ENCODE results near the gene HSPB1.

The HSPB1 gene

DNA sequence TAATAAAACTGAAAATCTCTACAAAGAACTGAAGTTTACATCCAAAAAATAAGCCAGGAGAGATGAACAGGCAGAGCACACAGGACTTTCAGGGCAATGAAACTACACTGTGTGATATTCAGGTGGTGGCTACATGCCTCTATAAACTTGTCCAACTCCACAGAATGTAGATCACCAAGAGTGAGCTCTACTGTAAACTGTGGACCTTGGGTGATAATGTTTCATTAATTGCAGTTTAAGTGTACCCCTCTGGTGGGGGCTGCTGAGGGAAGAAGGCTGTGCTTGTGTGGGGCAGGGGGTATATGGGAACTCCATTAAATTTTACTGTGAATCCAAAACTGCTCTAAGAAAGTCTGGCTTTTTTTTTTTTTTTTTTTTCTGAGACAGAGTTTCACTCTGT is 33.6 kb downstream of the HSPB1 start:
- peak overlapping the region in 1 of 2 donors; percentile 70 for H3K27ac Mint-ChIP-seq
- H3K4me3 Mint-ChIP-seq = no peak overlapping the region
- peaks cover 40% of the 10 kb centered on the region for H3K36me3 Mint-ChIP-seq (ENCODE audit: insufficient read depth)
- no peak for DNase-seq
- H3K27me3 Mint-ChIP-seq = no peaks in the 10 kb centered on the region
- H3K4me1 Mint-ChIP-seq (ENCODE audit: low read depth in 2 of 2) = peaks cover 19 to 56% of the 10 kb centered on the region in 2 donors
- H3K9me3 Mint-ChIP-seq = no peaks in the 10 kb centered on the region
- ATAC-seq (replicated peaks) = no peak

DNA sequence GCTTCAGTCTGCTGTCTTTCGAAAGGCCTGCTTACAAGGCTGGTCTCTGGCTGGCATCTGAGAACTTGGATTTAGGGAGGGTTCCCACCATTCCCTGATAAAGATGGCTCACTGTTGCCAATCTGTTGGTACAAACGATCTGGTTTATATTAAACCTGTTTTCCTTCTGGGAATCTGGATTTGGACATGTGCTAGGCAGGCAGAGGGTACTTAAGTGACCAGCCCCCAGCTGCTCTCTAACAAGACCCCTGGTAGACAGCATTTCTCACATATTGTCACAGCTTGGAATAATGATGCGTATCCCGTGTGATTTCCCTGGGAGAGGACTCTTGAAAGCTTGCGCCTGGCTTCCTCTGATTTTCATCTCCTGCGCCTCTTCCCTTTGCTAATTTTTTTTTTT is 34.7 kb downstream of the HSPB1 start:
- H3K9me3 Mint-ChIP-seq = no peaks in the 10 kb centered on the region
- H3K36me3 Mint-ChIP-seq (ENCODE audit: insufficient read depth) = peaks cover 35% of the 10 kb centered on the region
- H3K27ac Mint-ChIP-seq = peak overlapping the region in 1 of 2 donors; percentile 52
- no peaks in the 10 kb centered on the region for H3K27me3 Mint-ChIP-seq
- no peak for DNase-seq
- H3K4me3 Mint-ChIP-seq = no peak overlapping the region
- peaks cover 22 to 59% of the 10 kb centered on the region in 2 donors for H3K4me1 Mint-ChIP-seq (ENCODE audit: low read depth in 2 of 2)
- no peak for ATAC-seq (replicated peaks)

DNA sequence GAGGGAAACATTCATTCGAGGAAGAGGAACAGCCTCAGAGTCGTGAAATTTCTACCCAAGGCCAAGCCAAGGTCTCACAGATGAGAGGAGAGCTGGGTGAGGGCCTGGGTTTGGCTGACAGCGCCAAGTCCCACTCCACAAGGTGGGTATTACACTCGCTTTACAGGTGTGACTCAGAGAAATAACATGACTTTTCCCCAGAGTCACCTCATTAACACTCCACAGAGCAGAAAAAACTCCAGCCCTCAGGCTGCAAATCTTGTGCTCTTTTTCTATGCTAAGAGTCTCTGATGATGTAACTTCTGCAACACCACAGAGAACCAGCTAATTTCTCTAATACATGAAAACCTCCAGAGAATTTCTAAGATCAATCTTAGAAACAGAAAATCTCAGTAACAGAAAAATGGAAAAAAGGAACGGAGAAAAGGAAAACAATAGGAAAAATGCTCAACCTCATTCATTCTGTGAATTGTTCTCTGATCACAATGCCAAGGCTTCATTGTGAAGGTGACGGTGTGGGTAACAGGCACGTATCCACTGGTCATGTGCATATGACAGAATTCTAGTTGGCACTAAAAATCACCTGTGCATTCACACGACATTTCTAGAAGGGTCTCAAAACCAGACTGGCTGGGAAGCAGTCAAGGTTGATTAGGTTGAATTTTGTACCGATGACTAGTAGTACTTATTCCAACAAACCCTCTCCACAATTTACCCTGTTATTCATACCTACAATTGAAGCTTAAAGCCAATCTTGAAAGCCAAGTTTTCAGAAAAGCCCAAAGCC is 36.0 kb downstream of the HSPB1 start:
- peaks cover 26 to 63% of the 10 kb centered on the region in 2 donors for H3K4me1 Mint-ChIP-seq (ENCODE audit: low read depth in 2 of 2)
- ATAC-seq (replicated peaks) = no peak
- H3K27ac Mint-ChIP-seq = peak overlapping the region in 1 of 2 donors; percentile 52
- no peak for DNase-seq
- no peaks in the 10 kb centered on the region for H3K27me3 Mint-ChIP-seq
- H3K4me3 Mint-ChIP-seq = no peak overlapping the region
- H3K36me3 Mint-ChIP-seq (ENCODE audit: insufficient read depth) = peaks cover 40% of the 10 kb centered on the region
- no peaks in the 10 kb centered on the region for H3K9me3 Mint-ChIP-seq

DNA sequence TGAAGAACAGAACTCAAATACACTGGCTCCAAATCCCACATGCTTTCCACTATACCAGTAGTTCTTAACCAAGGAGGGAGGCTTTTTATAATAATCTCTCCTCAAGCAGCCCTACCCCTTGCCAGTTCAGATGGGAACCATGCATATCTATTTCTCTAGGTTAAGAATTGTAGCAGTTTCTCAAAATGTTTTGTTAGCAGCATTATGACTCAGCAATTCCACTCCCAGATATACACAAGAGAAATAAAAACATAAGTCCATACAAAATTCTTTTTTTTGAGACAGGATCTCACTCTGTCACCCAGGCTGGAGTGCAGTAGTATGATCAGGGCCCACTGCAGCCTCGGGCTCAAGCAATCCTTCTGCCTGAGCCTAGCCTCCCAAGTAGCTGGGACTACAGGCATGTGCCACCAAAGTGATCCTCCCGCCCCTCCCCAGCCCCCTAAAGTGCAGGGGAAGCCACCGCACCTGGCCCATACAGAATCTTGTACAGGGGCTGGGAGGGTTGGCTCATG is 38.2 kb downstream of the HSPB1 start:
- Mint-ChIP-seq H3K4me3 (no peak overlapping the region), H3K36me3 (ENCODE audit: insufficient read depth) (peaks cover 45% of the 10 kb centered on the region), H3K9me3 (no peaks in the 10 kb centered on the region), H3K4me1 (ENCODE audit: low read depth in 2 of 2) (peaks cover 32 to 61% of the 10 kb centered on the region in 2 donors), H3K27me3 (no peaks in the 10 kb centered on the region), H3K27ac (no peak overlapping the region)
- no peak for DNase-seq
- ATAC-seq (replicated peaks) = no peak

DNA sequence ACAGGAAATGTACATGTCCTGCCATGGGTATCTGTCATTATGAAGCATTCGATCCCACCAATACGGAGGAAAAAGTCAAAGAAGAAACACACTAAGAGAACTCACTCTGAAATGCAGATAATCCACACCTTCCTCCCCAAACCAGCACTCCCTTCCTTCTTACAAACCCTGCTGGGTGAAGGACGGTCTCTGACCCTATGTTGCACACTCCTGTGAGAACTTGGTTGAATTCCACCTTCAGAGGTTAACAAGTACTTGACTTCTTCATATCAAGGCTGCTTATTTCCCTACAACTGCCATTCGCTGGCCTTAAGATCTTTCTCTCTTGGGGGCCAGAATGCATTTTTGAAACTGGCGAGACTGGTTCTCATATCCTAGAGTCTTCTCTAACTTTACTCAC is 39.7 kb downstream of the HSPB1 start:
- no peak for DNase-seq
- ATAC-seq (replicated peaks) = no peak
- Mint-ChIP-seq H3K4me3 (no peak overlapping the region), H3K27me3 (no peaks in the 10 kb centered on the region), H3K4me1 (ENCODE audit: low read depth in 2 of 2) (peaks cover 42 to 66% of the 10 kb centered on the region in 2 donors), H3K27ac (peak overlapping the region in 1 of 2 donors; percentile 8), H3K36me3 (ENCODE audit: insufficient read depth) (peaks cover 53% of the 10 kb centered on the region), H3K9me3 (no peaks in the 10 kb centered on the region)

DNA sequence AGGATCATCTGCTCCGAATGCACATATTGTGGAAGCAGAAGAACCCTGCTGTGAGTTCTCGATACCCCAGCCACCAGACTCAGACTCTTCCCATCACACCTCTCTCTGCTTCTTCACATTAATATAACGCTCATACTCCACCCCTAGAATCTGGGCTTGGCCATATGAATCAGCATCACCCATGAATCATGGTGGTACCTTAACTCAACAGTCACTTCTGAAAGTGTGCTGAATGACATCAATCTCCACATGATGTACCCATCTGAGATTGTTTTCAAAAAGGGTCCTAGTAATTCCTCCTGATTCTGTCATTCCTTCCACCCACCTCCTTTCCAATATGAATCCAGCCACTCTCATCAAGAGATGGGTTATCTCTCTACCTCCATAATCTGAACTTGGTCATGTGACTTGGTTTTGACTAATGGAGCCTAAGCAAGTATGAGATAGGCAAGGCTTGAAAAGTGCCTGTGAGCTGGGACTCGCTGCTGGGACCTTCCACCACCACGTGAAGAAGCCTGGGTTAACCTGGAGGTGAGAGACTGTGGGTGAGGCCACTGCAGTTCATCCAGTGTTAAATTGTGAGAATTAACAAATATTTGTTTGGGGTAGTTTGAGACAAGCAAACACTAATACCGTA is 40.9 kb downstream of the HSPB1 start:
- H3K9me3 Mint-ChIP-seq = no peaks in the 10 kb centered on the region
- DNase-seq (no peak), ATAC-seq (replicated peaks) (no peak)
- no peak overlapping the region for H3K27ac Mint-ChIP-seq
- H3K36me3 Mint-ChIP-seq (ENCODE audit: insufficient read depth) = peaks cover 56% of the 10 kb centered on the region
- no peaks in the 10 kb centered on the region for H3K27me3 Mint-ChIP-seq
- peaks cover 44 to 60% of the 10 kb centered on the region in 2 donors for H3K4me1 Mint-ChIP-seq (ENCODE audit: low read depth in 2 of 2)
- no peak overlapping the region for H3K4me3 Mint-ChIP-seq

DNA sequence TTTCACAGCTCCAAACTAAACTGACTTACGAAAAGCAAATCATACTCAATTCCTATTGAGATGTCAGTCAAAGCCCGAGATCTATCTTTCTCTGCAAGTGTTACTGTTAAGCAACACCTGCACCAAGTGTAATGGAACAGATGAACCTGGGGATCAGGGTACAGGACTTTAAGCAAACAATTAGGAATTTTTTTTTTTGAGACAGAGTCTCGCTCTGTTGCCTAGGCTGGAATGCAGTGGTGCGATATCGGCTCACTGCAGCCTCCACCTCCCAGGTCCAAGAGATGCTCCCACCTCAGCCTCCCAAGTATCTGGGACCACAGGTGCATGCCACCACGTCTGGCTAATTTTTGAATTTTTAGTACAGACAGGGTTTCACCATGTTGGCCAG is 41.5 kb downstream of the HSPB1 start:
- Mint-ChIP-seq H3K27ac (no peak overlapping the region), H3K27me3 (no peaks in the 10 kb centered on the region), H3K9me3 (no peaks in the 10 kb centered on the region), H3K4me3 (no peak overlapping the region), H3K36me3 (ENCODE audit: insufficient read depth) (peaks cover 59% of the 10 kb centered on the region), H3K4me1 (ENCODE audit: low read depth in 2 of 2) (peaks cover 41 to 57% of the 10 kb centered on the region in 2 donors)
- ATAC-seq (replicated peaks) (no peak), DNase-seq (no peak)

DNA sequence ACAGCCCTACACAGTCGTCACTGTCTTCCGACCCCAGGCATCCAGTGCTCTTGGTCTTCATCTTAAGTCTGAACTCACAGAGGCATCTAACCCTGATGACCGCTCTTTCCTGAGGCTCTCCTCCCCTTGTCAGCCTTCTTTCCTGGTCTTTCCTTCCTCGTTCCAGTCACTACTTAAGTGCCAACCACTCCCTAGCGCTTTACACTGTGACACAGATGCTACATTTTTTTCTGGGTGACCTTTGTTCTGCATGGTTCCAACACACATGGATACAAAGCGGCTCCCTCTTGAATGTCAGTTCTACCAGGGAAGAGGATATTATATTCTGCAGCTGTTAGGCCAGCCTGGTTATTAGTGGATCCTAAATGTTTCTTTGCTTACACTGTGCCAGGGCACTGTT is 43.6 kb downstream of the HSPB1 start:
- peaks cover 43 to 52% of the 10 kb centered on the region in 2 donors for H3K4me1 Mint-ChIP-seq (ENCODE audit: low read depth in 2 of 2)
- peaks cover 64% of the 10 kb centered on the region for H3K36me3 Mint-ChIP-seq (ENCODE audit: insufficient read depth)
- no peaks in the 10 kb centered on the region for H3K27me3 Mint-ChIP-seq
- DNase-seq (no peak), ATAC-seq (replicated peaks) (no peak)
- no peak overlapping the region for H3K27ac Mint-ChIP-seq
- H3K9me3 Mint-ChIP-seq = no peaks in the 10 kb centered on the region
- no peak overlapping the region for H3K4me3 Mint-ChIP-seq

DNA sequence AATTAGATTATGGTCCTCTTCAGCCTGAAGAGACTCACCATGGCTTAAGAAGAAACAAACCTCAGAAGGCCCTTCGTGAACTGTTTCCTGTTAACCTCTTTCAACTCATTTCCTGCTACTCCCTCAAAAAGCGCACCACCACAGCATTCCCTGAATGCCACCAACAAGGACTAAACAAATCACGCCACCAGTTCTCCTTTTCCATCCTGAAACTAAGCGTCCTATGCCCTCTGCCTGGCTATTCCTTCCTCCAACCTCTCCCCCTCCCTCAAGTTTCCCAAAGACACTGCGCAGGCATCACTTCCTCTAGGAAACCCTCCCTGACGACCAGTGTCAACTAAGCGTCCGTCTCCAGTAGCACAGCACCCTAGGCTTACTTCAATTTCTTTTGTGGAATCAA is 44.3 kb downstream of the HSPB1 start:
- peaks cover 49 to 54% of the 10 kb centered on the region in 2 donors for H3K4me1 Mint-ChIP-seq (ENCODE audit: low read depth in 2 of 2)
- peak overlapping the region in 1 of 2 donors; percentile 71 for H3K27ac Mint-ChIP-seq
- ATAC-seq (replicated peaks) (no peak), DNase-seq (no peak)
- H3K9me3 Mint-ChIP-seq = no peaks in the 10 kb centered on the region
- H3K27me3 Mint-ChIP-seq = no peaks in the 10 kb centered on the region
- H3K36me3 Mint-ChIP-seq (ENCODE audit: insufficient read depth) = peaks cover 64% of the 10 kb centered on the region
- H3K4me3 Mint-ChIP-seq = no peak overlapping the region

DNA sequence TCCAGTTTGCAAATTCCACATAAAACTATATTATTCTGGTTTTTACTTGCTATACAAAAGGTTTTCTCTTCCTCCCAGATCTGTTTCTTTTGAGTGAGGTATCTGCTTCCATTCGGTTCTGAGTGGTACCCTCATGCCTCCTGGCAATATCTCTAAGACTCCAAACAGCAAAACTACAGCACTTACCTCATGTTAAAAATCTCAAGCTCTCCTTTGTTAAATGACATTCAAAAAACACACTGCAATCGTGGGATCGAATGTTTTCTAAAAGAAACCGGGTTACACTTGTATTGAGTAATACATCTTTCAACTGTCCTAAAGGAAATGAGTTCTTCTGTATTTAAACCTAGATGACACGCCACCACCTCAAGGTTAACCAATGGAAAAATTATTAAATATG is 45.2 kb downstream of the HSPB1 start:
- ATAC-seq (replicated peaks) = no peak
- Mint-ChIP-seq H3K9me3 (no peaks in the 10 kb centered on the region), H3K27ac (peak overlapping the region; percentile 5 to 68), H3K4me3 (no peak overlapping the region), H3K27me3 (no peaks in the 10 kb centered on the region), H3K36me3 (ENCODE audit: insufficient read depth) (peaks cover 62% of the 10 kb centered on the region), H3K4me1 (ENCODE audit: low read depth in 2 of 2) (peaks cover 50 to 55% of the 10 kb centered on the region in 2 donors)
- DNase-seq = no peak

DNA sequence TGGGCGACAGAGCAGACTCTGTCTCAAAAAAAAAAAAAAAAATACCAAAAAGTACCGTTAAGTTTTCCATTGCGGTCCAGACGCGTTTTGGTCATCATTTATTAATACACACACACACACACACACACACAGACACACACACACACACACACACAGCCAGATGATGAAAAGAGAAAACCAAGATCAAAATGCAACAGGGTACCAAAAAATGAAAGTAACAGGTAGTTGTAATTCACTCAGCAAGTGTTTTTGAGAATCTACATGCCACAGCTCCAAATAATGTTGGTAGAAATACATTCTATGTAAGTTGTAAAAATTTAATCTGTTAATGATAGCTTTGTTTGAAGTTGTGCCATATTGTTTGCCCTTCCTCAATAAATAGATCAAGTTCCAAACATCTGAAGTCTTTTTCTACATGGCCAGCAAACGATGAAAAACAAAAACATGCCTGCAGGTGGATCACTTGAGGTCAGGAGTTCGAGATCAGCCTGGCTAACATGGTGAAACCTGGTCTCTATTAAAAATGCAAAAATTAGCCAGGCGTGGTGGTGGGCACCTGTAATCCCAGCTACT is 46.9 kb downstream of the HSPB1 start:
- peaks cover 45% of the 10 kb centered on the region for H3K36me3 Mint-ChIP-seq (ENCODE audit: insufficient read depth)
- no peaks in the 10 kb centered on the region for H3K27me3 Mint-ChIP-seq
- H3K4me1 Mint-ChIP-seq (ENCODE audit: low read depth in 2 of 2) = peaks cover 44 to 50% of the 10 kb centered on the region in 2 donors
- H3K9me3 Mint-ChIP-seq = no peaks in the 10 kb centered on the region
- no peak for DNase-seq
- no peak overlapping the region for H3K4me3 Mint-ChIP-seq
- no peak for ATAC-seq (replicated peaks)
- peak overlapping the region in 1 of 2 donors; percentile 28 for H3K27ac Mint-ChIP-seq

DNA sequence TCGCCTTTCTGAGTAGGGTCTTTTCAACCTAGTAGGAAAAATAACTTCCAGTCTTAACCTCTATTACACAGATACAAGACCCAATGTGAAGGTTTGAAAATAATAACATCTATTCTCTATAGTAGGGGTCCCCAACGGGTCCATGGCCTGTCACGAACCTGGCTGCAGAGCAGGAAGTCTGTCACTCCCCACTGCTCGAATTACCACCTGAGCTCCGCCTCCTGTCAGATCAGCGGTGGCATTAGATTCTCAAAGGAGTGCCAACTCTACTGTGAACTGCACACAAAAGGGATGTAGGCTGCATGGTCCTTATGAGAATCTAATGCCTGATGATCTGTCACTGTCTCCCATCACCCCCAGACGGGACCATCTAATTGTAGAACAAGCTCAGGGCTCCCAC is 48.9 kb downstream of the HSPB1 start:
- Mint-ChIP-seq H3K4me3 (no peak overlapping the region), H3K36me3 (ENCODE audit: insufficient read depth) (peaks cover 30% of the 10 kb centered on the region)

DNA sequence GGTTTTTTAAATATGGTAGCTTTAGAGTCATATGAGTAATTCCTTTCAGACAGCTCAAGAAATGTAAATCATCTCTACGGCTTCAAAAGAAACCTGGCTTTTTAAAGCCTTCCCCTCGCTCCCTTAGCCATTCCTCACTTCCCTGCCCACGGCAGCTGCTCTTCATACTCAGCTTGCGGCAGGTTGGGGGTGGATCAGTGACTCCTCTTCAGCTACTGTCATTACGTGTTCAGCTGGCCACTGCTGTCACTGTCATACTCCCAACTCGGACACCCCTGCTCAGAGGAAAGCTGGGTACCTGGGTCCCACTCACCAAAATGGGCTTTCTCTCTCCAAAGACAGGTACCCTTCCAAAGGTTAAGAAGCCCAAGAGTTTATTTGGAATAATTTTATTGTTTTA is 49.7 kb downstream of the HSPB1 start:
- ATAC-seq (replicated peaks) = no peak
- Mint-ChIP-seq H3K4me3 (no peak overlapping the region), H3K27ac (no peak overlapping the region), H3K9me3 (no peaks in the 10 kb centered on the region), H3K27me3 (no peaks in the 10 kb centered on the region), H3K4me1 (ENCODE audit: low read depth in 2 of 2) (peaks cover 36 to 54% of the 10 kb centered on the region in 2 donors), H3K36me3 (ENCODE audit: insufficient read depth) (peaks cover 27% of the 10 kb centered on the region)
- DNase-seq = no peak

More for the DNA sequence above, 48.9 kb downstream of the HSPB1 start:
- ATAC-seq (replicated peaks) (no peak), DNase-seq (no peak)
- Mint-ChIP-seq H3K27ac (no peak overlapping the region), H3K27me3 (no peaks in the 10 kb centered on the region), H3K9me3 (no peaks in the 10 kb centered on the region), H3K4me1 (ENCODE audit: low read depth in 2 of 2) (peaks cover 41 to 57% of the 10 kb centered on the region in 2 donors)

Measured in effector memory CD8-positive, alpha-beta T cell (primary cell).